HL-60/S4 treated with phorbol 12-myristate 13-acetate at 8.2 ng/mL for 4 days and 3 days (cell line): ENCODE measurements around the gene FARP1.

Experiments
- in situ Hi-C: fragments of 300-500 bp; cut with MboI; formaldehyde crosslinking; loops from 2 replicates; pipeline ENCODE4 v1.15.0; 2022; ENCODE audit warnings: low sequenced_read_pairs

The FARP1 gene

GRCh38 chr13:98377635-98378378 lies 234.9 kb downstream of the FARP1 start:
- in situ Hi-C loops = no loop called here

DNA sequence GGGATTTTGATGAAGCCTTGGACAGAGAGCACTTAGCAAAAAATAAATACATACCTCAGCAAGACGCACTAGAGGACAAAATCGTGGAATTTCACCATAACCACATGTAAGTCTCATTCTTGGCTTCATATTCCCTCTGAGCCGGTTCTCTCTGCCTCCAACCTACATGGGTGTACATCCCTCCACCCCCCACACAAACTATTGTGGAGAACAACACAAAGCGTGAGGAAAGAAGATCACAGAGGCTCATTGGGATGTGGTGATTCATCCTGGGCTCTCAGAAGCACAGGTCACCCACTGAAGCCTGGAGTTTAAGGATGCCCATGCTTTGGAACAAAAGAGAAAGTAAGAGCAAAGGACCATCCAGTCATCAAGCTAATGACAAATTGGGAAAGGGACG lies 241.8 kb downstream of the FARP1 start:
- in situ Hi-C loops = no loop called here

GRCh38 chr13:98385606-98386005 lies 242.7 kb downstream of the FARP1 start:
- in situ Hi-C loops = no loop called here

- in situ Hi-C loops = no loop called here
Observed at GRCh38 chr13:98386637-98387036, 243.7 kb downstream of the FARP1 start.

- in situ Hi-C loops = no loop called here
Observed at GRCh38 chr13:98389319-98389718, 246.4 kb downstream of the FARP1 start.

DNA sequence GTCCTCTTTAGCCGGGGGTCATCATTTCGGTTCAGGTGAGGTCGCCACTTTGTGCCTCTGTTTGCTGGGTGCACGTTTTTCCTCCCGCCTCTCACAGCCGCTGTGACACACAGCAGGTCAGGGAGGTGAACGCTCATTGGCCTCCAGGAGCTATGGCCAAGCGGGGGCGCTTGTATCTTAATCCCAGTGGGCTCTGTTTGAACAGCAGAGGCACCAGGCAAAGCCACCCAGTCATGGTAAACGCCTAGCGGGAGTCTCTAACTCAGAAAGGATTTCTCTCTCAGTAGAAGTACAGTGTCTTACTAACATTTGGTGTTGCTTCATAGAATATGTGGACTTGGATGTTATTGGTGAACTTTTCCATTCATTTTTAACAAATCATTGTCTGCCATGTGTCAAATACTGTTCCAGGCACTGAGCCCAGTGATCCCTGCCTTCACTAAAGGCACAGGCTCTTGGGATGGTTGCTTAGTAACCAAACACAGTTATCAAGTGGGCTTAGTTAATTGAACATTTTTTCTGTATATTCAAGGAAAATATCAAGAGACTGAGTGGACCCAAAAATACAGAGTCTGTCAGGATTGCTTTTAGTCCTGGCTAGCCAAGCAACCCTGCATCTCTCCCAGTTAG lies 247.3 kb downstream of the FARP1 start:
- in situ Hi-C loops = no loop called here

GRCh38 chr13:98393873-98394272 lies 251.0 kb downstream of the FARP1 start:
- in situ Hi-C loops = no loop called here

DNA sequence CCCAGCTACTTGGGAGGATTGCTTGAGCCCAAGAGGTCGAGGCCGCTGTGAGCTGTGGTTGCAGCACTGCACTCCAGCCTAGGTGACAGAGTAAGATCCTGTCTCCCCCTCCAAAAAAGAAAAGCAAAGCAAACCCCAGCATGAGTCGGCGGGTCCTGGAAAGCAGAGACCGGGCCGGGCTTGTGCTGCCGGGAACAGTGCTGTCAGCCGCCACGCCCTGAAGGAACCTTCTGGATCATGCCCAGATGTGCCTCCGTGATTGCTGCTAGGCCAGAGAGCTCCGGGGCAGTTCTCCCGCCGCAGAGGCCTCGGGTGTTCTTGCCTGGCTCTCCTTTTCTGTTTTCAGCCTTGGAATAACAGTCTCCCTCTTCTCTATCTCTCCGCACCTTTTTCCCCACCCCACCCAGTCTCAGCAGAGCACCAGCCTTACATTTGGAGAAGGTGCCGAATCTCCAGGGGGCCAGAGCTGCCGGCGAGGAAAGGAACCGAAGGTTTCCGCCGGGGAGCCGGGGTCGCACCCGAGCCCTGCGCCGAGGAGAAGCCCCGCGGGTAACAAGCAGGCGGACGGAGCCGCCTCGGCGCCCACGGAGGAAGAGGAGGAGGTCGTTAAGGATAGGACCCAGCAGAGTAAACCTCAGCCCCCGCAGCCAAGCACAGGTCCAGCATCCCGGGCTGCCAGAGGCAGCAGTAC lies 252.1 kb downstream of the FARP1 start:
- in situ Hi-C loops = no loop called here

DNA sequence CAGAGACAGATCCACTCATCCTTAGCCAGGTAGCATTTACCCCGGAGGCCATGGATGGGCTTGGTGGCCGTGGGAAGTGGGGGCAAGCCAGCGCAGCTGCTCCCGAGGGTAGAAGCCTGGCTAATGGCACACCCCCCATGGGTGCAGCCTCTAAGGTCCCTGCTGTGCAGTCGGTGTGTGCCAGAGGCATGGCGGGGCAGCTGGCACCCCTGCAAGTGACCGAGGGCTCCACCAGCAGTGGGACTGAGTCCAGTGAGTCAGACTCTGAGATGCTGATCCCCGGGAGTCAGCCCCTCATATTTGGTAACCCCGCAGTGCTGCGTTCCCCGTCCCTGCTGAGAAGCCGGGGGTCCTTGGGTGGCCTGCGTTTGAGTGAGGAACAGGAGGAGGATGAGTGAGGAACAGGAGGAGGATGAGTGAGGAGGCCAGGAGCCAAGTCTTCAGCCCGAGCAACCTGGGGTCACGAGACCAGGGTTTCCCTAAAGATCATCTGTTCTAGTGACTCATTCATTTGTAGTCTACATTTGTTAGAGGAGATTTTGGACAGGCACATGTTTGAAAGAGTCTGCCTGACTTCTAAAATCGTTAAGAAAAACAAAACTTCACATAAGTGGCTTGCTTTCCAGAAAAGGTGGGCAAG lies 253.3 kb downstream of the FARP1 start:
- in situ Hi-C loops = no loop called here

DNA sequence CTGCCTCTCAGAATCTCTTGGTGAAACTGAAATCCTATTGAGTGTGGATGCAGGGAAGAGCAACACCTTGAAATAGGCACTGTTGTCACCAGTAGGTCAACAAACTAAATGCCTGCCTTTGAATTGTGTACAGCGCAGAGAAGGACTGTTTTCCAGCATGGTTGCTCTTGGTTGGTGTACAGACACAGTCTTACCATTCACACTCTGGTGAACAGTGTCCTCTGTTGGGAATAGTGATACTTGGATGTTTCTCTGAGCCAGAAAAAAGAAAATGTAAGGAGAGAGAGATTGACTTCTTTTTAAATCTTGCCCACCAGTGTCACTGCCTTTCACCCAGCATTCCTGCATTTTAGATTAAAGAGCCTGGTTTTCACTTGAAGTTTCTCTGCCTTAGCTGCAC lies 254.3 kb downstream of the FARP1 start:
- in situ Hi-C loops = no loop called here

- in situ Hi-C loops = no loop called here
Observed at GRCh38 chr13:98397861-98398260, 255.0 kb downstream of the FARP1 start.

DNA sequence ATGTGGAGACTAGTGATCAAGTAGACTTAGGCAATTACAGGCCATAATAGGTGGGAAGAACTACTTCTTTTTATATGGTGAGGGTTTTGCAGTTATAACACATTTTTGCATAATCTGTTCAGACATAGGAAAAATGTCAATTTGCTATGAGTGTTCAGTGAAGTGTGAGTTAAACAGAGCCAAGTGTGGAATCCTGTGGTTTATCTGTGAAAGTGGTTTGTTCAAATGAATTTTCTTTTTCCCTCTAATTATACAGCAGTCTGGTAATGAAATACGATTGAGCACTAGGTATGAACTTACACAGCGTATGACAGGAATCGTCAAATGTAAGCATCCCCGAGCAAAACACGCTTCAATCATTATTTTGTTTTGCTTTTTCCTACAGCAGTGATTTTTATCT lies 255.7 kb downstream of the FARP1 start:
- in situ Hi-C loops = no loop called here

DNA sequence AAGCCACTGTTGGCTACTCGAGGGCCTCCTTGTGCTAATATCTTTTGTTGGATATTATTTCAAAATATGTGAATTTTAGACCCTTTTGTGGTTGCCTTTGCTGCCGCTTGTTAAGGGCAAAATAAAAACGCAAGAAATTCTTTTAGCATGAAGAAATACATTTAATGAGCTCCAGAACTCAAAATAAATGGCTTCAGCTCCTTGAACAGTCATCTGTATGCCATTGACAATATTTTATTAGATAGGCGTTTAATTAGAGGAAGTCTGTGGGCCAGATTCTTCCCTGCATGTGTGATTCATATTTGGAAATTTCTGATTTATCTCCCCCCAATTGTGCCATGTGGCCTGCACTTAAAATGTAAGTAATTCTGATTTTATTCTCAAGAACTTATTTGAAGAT lies 256.9 kb downstream of the FARP1 start:
- in situ Hi-C loops = no loop called here

DNA sequence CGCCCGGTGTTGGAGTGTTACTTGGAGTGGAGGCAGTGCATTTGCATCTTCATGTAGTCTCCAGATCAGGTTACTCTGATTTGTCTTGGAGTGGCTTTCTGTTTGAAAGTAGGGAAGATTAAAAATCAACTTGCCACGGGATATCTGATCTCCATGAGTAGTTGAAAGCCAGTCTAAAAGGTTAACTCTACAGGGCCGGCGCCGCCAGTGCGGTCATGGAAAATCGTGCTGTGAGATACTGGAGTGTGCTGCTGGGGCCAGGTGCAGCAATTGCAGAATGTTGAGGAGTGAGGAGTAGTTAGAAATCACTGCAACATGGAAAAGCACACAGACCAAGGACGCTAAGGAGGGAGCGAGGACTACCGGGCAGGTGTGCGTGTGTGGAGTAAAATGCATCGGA lies 259.0 kb downstream of the FARP1 start:
- in situ Hi-C loops = no loop called here

DNA sequence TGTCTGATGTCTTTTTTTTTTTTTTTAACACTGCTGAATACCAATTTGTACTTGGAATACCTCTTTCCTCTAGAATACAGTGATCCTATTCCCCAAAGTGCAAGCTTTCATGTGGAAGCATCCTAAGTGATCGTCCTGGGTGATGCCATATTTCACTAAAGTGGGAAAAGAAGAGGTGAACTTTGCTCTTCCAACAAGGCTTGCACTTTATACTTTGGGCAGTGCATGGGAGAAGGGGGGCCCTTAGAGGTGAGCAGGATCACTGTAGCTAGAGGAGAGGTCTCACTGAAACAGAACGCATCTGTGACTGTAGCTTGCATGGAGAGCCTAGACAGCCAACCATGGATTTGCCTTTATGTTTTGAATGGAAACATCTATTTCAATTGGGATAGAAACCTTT lies 260.2 kb downstream of the FARP1 start:
- in situ Hi-C loops = no loop called here

GRCh38 chr13:98405107-98405571 lies 262.2 kb downstream of the FARP1 start:
- in situ Hi-C loops = no loop called here

GRCh38 chr13:98405690-98406344 lies 262.9 kb downstream of the FARP1 start:
- in situ Hi-C loops = no loop called here

- in situ Hi-C loops = no loop called here
Observed at GRCh38 chr13:98406427-98406826, 263.5 kb downstream of the FARP1 start.

- in situ Hi-C loops = no loop called here
Observed at GRCh38 chr13:98406971-98407370, 264.1 kb downstream of the FARP1 start.

- in situ Hi-C loops = no loop called here
Observed at GRCh38 chr13:98407575-98407974, 264.7 kb downstream of the FARP1 start.

- in situ Hi-C loops = no loop called here
Observed at GRCh38 chr13:98409281-98409680, 266.4 kb downstream of the FARP1 start.
